Measurements from ENCODE around the gene TMSB15C.
"Not testable (repeated sequence)": the region's sequence is repeated elsewhere in the genome, so short reads cannot be mapped to it uniquely, and the experiment has no call there.

The TMSB15C gene

GRCh38 chrX:104075778-104076445 lies at the start of gene TMSB15C:
Gene TMSB15C (minus strand): TSS chrX:104076236.
- DNase-seq: not testable (repeated sequence)

DNA sequence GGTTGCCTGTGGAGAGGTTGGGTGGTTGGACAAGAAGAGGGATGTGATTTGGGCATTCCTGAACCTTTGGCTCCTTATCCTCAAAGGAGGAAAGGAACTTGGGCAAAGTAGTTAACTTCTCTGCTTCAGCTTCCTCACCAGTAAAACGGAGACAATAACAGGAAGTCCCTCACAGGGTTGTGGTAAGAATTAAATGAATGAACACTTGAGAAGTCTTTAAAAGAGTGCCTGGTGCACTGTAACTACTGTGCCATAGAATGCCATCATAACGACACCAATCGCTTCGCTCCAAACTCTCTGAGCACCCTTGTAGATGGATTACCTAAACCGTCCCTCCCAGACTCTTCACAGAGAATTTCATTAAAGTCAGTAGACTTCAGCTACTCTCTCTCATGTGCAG lies 46.8 kb upstream of the TMSB15C start:
- no peak for DNase-seq

- DNase-seq: no peak
Measured at GRCh38 chrX:104118765-104119164, 42.7 kb upstream of the TMSB15C start.

- DNase-seq: no peak
Measured at GRCh38 chrX:104117759-104118158, 41.7 kb upstream of the TMSB15C start.

GRCh38 chrX:104113222-104113965 lies 37.4 kb upstream of the TMSB15C start:
- DNase-seq: peak; percentile 31 to 51 (median 41)

- DNase-seq: peak; percentile 25 to 59 (median 42)
Measured at GRCh38 chrX:104112326-104112951, 36.4 kb upstream of the TMSB15C start, which contains the start of gene ZCCHC18. Gene ZCCHC18 (plus strand): TSS chrX:104112523. CDS start chrX:104114112, 1,589 bp downstream.

GRCh38 chrX:104110491-104111240 lies 34.6 kb upstream of the TMSB15C start:
- not testable (repeated sequence) for DNase-seq

GRCh38 chrX:104108955-104109354 lies 32.9 kb upstream of the TMSB15C start:
- no peak for DNase-seq

DNA sequence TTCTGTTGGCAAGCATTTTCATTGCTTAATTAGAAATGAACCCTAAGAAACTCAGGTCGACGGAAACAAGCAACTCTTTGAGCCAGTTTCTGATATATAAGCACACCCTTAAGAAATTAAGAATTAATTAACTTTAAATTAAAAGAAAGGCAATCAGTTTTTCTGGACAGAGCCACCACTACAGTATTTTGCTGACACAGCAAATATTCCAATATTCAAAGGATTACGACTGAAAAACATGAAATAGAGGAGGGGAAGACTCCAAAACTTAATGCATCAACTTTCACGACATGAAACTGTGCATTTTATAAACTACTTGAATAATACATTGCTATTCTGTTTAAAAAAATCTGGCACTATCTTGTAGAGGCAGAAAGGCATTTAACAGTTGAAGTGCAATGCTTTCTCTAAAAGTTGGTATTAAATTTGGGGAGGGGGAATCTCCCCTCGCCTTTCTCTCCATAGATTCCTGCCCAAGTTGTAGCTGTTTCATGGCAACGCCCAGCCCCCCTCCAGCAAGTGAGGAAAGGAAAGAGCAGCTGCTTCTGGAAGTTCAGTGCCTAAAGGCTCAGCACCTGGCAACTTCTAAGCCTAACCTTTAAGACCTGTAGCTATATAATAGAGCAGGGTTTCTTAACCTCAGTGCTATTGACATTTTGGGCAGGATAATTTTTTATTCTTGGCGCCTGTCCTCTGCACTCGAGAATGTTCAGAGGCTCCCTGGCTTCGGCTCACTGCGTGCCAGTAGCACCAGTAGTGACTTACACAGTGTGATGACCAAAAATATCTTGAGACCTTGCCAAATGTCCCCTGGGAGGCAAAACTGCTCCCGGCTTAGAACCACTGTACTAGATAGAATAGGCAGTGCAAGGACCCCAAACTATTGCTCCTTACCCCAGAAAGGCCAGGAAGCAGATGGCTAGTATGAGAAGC lies 29.6 kb upstream of the TMSB15C start:
- no peak for DNase-seq

- DNase-seq: no peak
Measured at GRCh38 chrX:104104676-104105075, 28.6 kb upstream of the TMSB15C start.

GRCh38 chrX:104098919-104099318 lies 22.9 kb upstream of the TMSB15C start:
- DNase-seq: no peak

DNA sequence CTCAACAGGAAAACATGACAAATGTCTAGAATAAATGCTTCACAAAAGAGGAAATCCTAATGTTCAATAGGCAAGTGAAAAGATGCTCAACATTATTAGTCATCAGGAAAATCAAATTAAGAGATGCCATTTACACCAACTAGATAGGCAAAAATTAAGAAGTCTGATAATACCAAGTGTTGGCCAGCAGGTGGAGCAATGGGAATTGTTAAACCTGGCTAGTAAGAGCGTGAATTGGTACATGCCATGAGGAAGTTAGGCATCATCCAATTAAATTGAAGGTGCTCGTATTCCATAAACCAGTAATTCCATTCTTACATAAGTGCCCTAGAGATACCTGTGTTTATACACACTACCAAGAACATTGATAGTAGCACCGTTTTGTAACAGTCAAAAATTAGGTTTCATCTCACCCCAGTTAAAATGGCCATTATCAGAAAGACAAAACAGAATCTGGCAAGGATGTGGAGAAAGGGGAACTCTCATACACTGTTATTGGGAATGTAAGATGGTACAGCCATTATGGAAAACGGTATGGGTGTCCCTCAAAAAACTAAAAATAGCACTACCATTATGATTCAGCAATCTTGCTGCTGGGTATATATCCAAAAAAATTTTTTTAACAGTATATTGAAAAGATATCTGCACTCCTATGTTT lies 22.2 kb upstream of the TMSB15C start:
- DNase-seq: peak; percentile 63 to 77 (median 69)

DNA sequence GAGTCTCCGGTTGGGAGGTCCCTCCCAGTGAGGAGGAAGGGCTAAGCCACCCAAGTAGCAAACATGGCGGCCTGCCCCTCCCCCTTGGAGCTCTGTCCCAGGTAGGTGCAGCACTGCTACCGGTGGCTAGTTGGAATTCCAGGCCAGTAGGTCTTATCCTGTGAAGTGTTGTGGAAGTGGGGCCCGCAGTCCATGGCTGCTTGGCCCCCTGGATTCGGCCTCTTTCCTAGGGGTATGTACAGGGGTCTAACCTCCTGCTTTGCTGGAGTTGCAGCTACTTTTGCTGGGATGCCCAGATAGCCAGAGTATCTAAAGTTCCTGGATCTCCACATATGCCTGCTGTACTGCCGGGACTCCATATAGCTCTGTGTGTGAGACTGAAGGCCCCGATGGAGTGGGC lies 9.9 kb upstream of the TMSB15C start:
- no peak for DNase-seq

GRCh38 chrX:104085477-104085876 lies 9.4 kb upstream of the TMSB15C start:
- no peak for DNase-seq

DNA sequence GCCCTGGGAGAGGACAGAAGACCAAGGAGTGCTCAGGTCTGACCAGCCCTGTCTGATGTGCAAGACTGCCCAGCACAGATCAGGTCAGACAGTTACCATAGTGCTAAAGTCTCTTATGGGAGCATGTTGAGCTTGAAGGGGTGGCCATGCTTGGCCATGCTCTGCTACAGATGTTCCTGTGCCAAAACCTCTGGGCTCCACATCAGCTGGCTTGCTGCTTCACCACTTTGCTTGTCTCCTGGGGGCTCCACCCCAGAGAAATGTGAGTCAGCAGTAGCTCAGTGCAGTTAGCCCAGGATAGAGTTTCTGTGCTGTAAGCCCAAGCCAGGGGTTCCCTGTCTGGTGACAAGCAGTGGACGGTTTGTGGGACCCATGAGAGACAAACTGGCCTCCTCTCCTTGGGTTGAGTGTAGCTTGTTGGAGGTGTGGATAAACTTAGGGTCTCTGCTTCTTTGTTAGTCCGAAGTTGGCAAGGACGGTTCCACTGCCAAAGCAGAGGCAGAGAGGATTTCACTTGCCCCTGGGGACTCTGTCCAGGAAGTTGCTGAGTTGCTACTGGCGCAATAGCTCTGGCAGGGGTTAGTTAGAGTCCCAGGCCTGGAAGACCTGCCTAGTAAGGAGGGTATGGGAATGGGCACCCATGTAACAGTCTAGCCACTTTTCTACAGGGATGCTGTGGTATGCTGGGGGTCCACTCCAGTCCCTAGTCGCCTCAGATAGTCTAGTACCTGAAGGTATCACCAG lies 8.7 kb upstream of the TMSB15C start:
- DNase-seq: no peak

- no peak for DNase-seq
Measured at GRCh38 chrX:104084063-104084462, 8.0 kb upstream of the TMSB15C start.

GRCh38 chrX:104077854-104078253 lies 1.8 kb upstream of the TMSB15C start:
- DNase-seq: not testable (repeated sequence)

DNA sequence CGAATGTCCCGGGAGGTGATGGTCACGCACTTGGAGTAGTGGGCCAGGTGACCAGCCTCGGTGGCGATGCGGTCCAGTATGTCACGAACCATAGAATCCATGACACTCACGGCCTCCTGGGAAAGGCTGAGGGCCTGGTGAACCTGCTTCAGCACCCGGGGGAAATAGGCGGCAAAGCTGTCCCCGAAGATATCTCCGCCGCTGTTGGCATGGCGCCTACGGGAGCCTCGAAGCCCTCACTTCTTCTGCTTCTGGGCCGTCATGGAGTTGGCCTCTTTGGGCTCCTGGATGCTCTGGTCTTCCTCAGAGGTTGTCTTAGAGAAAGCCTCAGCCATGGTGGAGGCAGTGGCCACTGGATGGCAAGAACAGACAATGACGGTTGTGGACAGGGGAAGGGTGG lies 13.4 kb downstream of the TMSB15C start:
- not testable (repeated sequence) for DNase-seq

DNA sequence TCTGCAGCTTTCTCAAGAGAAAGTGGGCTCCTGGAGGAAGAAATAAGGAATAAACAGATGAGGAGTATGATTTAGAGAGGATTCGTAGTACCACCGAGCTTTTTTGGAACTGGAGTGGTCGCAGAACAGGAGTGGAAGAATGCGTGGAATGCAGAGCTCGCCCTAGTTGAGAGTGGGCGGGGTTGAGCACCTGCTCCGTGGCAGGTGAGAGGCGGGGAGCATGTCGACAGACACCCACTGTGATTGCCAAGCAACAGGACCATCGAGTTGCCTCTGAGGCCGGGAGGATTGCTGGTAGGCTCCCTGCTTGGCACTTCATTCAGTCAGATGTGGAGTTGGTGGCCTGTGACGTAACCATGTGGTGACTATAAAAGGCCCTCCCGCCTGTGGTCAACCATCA lies 21.1 kb downstream of the TMSB15C start:
- not testable (repeated sequence) for DNase-seq

DNA sequence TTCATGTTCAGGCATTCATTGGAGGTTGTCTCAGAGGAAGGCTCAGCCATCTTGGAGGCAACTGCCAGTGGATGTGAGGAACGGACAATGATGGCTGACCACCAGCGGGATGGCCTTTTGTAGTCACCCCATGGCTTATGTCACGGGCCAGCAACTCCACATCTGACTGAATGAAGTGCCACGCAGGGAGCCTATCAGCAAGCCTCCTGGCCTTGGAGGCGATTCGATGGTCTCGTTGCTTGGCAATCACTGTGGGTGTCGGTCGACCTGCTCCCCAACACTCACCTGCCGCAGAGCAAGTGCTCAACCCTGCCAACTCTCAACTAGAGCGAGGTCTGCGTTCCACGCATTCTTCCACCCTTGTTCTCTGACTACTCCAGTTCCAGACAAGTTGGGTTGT lies 28.9 kb downstream of the TMSB15C start:
- no peak for DNase-seq

- DNase-seq: no peak
Measured at GRCh38 chrX:104045642-104046041, 30.4 kb downstream of the TMSB15C start.
